PC-3 (cell line): ENCODE data around the gene ABLIM2.

Experiments
- EZH2 ChIP-seq: fragments of 300-600 bp; sonication (generic); IDR thresholded peaks from one replicate; pipeline ENCODE4 v1.6.1; 2017; ENCODE audit warnings: antibody characterized with exemption, mild to moderate bottlenecking, low read length; ENCODE audit not compliant: unreplicated experiment
- TF ChIP-seq, protein P1 (sequence below): fragments of 300-600 bp; sonication (generic); conservative IDR thresholded peaks from 2 replicates; pipeline ENCODE4 v1.5.1; 2017; ENCODE audit warnings: antibody characterized with exemption, low read depth, mild to moderate bottlenecking, low read length

DNA sequence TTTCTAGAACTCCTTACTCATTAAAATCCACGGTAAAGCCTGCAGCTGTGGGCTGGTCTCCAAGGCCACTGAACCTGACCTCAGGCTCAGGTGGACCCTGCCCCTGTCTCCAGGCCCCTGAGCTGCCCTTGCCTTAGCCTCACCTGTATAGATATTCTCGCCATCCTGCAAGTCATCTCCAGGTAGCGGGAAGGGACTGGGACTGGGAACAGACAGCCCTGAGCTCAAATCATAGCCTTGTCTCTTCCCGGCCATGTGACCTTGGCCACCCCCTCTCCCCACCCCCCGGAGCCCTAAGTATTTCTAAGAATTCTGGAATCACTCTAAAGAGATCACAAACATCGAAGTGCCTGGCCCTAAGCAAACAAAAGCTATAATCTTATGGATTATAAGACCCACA lies 17.7 kb downstream of the ABLIM2 start:
- TF ChIP-seq, protein P1, sequence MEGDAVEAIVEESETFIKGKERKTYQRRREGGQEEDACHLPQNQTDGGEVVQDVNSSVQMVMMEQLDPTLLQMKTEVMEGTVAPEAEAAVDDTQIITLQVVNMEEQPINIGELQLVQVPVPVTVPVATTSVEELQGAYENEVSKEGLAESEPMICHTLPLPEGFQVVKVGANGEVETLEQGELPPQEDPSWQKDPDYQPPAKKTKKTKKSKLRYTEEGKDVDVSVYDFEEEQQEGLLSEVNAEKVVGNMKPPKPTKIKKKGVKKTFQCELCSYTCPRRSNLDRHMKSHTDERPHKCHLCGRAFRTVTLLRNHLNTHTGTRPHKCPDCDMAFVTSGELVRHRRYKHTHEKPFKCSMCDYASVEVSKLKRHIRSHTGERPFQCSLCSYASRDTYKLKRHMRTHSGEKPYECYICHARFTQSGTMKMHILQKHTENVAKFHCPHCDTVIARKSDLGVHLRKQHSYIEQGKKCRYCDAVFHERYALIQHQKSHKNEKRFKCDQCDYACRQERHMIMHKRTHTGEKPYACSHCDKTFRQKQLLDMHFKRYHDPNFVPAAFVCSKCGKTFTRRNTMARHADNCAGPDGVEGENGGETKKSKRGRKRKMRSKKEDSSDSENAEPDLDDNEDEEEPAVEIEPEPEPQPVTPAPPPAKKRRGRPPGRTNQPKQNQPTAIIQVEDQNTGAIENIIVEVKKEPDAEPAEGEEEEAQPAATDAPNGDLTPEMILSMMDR: no peak
- TF ChIP-seq EZH2: no peak
